Measurements from ENCODE around the gene ALDH8A1.
A peak's percentile ranks its signal among the peaks of the same experiment; 100 is the strongest.
"Not testable (repeated sequence)": the region's sequence is repeated elsewhere in the genome, so short reads cannot be mapped to it uniquely, and the experiment has no call there.

ALDH8A1 gene

DNA sequence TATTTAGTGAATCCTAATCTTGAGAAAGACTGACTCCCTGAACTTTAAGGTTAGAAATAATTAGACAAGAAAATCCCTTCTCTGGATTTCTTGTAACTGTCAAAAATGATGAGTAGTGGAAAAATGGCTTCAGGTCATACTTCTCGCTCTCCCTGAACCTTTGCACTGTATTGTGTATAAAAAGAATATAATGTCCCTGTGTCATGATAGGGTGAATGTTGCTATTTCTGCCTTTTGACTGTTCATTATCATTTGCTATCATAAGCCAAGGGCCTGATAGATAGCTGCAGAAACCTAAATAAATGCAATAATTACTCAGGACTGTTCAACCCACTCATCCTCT is 39.3 kb downstream of the ALDH8A1 start:
- no peak for DNase-seq (ENCODE audit: low spot score)

DNA sequence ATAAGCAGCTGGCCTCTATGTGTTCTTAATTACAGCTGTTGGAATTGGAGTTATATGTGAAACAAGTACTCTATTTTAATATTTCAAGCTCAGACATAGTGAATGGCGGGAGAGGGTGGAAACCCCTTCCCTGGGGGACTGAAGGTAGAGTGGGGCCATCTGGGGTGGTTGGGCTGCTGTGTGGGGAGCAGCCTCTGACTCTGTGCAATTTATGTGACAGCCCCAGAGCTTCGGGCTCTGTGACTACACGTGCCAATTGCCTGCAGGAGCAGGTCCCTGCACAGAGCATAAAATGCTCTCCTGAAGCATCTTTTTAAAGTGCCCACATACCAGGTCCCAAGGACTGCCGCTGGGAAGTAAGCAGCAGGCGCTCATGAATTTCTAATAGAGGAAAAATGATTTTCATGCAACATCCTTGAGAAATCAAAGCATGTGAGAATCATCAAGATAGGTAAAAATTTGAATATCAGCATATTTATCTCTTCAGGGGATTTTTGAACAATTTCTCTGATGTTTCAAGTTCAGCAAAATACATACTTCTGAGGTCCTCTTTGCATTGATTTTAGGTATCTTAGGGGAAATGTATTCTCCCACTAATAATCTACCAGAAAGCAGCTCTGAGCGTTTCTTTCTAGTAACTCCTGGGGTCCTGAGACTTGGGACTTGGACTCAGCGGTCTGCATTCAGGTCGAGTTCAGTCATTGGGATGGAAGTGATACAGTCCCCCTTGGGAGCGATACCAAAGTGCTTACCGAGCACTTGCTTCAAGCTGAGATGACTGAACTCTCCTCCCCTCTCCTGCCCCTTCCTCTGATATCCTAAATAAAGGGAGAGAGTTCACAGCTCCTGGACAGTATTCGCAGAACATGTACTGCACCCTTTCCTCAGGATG is 40.0 kb downstream of the ALDH8A1 start:
- DNase-seq (ENCODE audit: low spot score): no peak

DNA sequence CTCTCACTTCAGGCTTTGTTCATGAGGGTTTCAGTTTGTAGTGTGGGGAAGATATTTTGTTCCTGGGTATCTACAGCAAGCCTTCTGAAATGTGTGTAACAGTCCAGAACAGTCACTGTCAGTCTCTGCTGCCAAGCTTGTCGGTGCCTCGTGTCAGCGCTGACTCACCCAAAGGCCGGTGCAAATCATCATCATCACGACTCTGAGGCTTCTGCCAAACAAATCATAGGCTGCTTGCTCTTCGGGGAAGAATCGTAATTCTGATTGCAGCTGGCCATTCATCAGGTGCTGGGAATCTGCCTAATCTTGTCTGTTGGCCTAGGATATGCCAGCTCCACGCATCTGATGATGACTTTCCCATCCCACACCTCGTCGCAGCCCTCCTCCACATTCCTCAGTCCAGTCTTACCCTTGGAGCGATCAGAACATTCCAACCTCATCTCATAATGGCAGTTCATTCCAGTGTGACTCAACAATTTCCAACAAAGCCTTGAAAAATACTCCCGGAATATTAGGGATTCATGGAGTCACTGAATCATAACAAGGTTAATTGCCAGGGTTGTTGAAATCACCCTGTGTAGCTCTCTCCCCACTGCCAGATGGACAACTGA is 40.9 kb downstream of the ALDH8A1 start:
- DNase-seq (ENCODE audit: low spot score): no peak

DNA sequence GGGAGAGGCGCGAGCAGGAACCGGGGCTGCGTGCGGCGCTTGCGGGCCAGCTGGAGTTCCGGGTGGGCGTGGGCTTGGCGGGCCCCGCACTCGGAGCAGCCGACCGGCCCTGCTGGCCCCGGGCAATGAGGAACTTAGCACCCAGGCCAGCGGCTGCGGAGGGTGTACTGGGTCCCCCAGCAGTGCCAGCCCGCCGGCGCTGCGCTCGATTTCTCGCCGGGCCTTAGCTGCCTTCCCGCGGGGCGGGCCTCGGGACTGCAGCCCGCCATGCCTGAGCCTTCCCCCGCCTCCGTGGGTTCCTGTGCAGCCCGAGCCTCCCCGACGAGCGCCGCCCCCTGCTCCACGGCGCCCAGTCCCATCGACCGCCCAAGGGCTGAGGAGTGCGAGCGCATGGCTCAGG is 45.2 kb downstream of the ALDH8A1 start:
- not testable (repeated sequence) for DNase-seq (ENCODE audit: low spot score)

DNA sequence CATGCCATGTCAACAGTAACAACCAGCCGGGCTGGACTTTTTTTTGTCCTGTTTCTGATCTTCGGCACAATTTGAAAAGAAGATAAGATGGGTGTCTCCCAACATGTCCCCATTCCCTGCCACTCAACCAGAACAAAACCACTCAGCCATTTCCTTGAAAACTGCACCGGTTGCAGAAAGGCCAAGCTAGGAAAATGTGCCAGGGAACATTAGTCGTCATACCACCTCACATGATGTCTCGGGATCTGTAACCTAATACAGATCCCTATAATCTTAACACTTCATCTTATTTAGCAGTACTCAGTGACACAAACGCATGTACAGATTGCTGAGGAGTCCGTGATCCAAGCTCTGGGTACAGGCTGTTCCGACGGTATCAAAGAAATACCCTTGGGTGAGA is 46.5 kb downstream of the ALDH8A1 start:
- no peak for DNase-seq (ENCODE audit: low spot score)

DNA sequence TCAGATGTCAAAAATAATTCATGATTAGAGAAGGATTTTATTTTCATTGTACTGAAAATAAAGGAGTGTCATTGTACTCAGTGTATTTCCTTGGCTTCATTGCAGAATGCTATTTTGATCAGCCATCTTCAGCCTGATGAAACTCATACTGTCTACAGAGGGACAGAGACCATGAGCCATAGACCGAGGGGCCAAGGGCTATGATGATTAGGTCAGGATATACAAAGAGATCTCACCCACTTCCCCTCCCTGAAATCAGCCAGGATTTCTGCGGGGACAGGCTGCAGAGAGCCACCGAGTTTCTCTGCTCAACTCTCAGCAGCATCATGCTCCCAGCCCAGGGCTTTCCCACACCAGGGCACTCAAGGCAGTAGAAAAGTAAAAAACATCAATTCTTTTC is 47.0 kb downstream of the ALDH8A1 start:
- no peak for DNase-seq (ENCODE audit: low spot score)

DNA sequence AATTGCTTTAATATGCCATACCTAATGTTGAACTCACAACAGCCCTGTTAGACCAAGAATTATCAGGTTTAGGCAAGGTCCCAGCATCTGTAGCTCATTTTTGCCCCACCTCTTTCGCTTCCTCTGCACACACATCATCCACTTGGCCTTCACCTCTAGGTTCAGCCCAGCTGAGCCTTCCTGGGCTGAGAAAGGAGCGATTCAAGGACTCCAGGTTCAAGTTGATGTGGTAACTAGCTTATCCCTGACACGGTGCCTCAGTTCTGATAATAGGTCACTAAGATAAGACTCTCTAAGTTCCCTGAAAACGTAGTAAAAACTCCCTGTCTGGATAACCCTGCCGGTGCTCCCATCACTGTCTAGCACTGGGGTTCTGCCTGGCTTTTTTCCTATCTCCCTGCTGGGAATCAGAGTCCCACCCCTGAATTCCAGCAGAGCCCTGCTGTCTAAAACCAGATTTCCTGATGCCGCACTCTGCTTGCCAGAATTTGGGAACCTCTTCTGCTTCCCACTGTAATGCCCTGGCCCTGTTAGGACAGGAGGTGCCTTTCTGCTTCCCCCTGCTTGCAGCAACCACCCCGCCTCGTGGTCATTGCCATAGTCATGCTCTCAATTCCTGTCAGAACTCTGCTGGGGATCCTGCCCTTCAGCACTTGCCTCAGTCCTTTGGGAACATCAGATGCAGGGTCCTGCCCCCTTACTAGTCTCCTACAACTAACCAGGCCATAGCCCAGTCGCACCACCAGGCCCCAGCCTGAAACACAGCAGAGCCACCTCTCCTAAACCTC is 47.6 kb downstream of the ALDH8A1 start:
- DNase-seq (ENCODE audit: low spot score): no peak

DNA sequence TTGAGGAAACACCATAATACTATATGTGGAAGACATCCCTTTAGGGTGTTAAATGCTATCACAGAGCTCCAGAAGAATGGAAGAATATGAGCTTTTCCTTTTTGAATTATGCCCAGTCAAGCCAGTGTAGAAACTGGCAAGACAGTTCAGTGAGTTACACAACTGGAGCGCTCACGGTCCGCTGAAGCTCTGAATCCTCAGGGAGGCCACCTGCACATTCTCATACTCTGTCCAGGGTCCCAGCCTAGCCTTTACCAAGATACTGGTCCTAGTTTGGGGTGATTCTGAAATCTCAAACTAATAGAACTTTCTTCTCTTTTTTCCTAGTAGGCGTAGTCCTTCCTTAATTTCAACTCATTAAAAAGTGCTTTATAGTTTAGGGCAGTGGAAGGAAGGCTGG is 51.3 kb downstream of the ALDH8A1 start:
- no peak for DNase-seq (ENCODE audit: low spot score)

DNA sequence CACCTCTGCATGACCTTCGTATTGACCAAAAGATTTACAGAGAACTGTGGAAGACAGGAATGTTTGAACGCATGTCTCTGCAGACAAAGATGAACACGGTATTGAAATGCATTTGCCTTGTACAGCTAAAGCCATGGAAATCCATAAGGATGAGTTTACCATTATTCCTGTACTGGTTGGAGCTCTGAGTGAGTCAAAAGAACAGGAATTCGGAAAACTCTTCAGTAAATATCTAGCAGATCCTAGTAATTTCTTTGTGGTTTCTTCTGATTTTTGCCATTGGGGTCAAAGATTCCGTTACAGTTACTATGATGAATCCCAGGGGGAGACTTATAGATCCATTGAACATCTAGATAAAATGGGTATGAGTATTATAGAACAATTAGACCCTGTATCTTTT is 51.7 kb downstream of the ALDH8A1 start:
- DNase-seq (ENCODE audit: low spot score): not testable (repeated sequence)

DNA sequence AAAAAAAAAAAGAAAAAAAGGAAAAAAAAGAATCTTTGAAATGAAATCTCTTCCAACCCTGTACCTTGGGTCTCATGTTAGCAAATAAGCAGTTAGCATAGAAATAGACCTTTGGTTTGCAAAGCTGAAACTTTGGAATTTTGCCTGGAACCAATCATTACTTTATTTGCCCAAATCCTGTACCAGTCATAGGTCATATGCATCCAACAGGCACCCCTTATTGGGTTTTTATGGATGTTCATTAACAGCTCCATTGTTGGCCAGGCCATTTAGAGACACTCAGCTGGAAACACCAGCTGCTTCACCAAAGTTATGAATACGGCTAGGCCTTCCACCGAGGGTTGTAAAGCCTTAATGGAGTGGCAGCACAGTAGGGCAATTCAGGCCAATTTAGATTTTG is 53.0 kb downstream of the ALDH8A1 start:
- DNase-seq (ENCODE audit: low spot score): no peak

DNA sequence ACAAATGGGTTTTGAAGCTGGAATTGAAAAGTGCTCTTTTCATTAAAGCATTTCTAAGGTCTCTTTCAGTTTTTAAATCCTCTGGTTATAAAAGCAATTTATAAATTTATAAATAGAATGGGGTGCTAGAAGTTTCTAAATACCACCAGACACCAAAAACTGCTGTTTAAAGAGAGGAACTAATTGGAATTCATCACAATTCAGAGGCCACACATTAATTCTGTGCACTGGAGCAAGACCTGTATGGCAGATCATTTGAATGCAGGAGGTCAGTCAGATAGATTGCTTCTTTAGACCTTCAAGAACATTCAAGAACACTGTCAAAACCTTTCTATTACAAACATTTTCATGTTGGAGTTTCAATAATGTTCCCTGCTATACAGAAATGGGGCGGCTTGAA is 55.1 kb downstream of the ALDH8A1 start:
- DNase-seq (ENCODE audit: low spot score): no peak

DNA sequence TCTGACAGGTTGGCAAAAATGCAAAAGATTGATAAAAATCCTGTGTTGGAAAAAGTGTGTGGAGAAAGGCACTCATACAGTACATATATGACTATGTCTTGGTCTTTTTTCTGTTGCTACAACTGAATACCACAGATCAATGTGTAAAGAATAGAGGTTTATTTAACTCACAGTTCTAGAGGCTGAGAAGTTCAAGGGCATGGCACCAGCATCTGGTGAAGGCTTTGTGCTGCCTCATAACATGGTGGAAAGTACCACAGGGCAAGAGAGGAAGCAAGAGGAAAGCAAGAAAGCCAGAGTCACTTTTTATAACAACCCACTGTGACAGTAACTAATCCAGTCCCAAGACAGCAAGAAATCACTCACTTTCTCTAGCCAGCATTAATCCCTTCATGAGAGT is 57.5 kb downstream of the ALDH8A1 start:
- DNase-seq (ENCODE audit: low spot score): no peak

DNA sequence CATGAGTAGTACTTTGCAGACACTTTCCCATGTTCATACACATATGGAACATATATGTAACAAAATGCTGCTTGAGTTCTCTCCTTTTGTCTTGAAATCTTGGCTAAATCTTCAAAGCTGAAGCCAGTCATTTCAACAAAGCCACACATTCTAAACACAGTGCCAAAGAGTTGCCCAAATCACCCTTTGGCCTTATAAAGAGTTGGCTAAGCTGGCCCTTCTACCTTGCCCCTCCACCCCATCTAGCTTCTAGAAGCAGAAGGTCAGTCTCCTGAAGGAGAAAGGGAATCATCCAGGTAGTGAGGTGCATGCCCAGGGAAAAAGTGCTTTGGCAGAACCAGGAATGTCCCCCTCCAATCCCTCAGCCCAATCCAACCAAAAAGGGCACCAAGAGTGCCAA is 58.3 kb downstream of the ALDH8A1 start:
- DNase-seq (ENCODE audit: low spot score): no peak

DNA sequence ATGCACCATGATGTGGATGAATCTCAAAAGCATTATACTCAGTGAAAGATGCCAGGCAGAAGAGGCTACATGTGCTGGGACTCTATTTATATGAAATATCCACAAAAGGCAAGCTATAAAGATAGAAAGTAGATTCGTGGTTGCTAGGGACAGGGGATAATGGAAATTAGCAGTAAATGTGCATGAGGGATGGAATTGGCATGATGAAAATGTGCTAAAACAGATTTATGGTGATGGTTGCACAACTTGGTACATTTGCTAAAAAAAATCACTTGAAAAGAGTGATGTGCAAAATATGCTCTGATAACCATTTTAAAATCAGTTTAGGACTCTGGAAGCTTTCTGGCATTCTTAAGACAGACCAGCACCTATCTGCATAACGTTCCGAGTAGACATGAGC is 61.6 kb downstream of the ALDH8A1 start:
- DNase-seq (ENCODE audit: low spot score): no peak

DNA sequence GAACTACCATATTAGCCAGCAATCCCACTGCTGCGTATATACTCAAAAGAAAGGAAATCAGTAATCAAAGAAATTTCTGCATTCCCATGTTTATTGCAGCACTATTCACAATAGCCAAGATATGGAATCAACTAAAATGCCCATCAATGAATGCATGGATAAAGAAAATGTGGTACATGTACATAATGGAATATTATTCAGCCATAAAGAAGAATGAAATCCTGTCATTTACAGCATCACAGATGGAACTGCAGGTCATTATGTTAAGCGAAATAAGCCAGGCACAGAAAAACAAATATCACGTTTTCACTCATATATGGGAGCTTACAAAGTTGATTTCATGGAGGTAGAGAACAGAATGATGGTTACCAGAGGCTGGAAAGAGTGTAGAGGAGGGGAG is 65.1 kb downstream of the ALDH8A1 start:
- no peak for DNase-seq (ENCODE audit: low spot score)

DNA sequence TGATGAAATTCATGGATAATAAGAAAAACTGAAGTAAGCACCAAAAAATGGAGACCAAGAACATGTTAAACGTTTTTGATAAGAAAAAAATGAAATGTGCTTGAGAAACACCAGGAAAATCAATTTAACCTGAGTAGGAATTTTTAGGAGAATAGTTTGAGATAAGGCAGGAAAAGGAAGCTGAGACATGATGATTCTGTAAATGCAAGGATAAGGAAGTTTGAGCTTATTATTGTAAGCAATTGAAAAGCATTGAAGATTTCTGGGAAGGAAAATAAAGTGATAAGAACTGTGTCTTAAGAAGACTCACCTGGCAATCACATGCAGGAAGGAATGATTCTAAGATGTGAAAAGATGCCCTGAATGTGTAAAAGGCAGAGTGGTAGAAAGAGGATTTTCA is 66.6 kb downstream of the ALDH8A1 start:
- DNase-seq (ENCODE audit: low spot score): no peak

DNA sequence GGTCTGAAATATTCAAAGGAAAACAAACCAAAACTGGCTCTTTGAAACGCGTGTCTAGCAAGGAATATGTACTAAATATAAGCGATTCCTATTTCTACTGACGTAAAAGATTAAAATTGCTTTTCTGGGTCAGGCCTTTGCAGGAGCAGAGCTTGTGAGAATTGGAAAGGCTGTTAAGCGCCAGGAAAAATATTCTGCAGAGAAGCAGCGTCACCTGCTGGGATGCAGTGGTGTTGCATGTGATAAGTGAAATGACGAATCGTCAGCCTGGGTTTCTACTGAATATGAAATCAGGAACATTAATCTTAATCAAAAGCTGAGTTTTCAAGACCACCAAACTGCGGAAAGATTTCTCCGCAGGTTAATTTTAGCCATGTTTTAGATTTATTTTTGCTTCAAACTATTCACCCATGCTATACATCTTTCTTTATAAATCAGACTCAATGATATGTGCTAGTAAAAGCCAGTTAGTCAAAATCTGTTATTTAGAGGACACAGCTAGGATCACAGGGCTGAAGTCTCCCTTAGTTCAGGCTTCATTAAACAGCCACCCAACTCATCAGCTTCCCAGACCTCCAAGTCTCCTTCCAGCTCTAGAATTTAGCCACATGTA is 67.4 kb downstream of the ALDH8A1 start:
- DNase-seq (ENCODE audit: low spot score): peak; percentile 74

DNA sequence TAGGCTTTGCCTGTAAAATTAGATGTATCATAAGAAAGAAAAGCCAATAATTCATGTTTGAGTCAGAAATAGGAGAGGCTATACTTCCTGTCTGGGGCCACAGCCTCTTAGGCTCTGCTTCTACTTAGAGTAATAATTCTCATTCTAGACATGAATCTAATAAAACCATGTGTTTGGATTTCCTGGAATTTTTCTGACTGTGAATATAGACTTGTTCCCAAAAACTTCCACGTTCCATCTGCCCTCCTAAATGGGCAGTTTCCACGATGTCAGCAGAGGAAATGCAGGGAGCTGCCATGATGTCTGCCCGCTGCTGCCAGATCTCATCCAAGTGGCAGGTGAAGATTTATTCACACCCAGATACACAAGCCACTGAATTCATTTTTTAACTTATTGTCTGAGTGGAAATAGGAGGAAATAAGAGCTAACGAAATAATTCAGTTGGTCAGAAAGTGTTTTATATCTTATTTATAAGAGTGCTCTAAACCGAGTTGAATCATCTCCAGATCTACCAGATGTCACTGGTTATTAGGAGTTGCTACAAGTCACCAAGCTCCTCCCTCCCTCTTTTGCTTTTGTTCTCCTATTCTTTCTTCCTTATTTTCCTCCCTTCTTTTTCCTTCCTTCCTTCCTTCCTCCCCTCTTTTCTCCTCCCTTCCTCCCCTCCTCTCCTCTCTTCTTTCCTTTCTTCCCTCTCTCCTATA is 69.3 kb downstream of the ALDH8A1 start:
- DNase-seq (ENCODE audit: low spot score): no peak

DNA sequence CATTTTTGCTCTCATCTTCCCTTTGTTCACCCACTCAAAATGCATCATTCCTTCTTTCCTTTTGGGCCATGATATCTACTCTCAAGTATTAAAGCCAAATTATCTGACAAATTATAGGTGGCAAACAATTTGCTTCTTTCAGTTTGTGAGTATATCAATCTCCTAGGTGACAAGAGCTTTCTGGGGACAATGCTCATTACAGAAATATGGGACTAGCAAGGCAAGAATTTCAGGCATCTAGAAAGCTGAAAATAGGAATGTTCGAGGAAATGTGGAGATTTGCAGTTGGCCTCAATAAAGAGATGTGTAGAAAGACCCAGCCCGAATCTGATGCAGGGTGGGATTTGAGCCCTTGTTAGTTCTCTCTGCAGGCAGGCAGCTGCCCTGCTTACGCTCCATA is 71.8 kb downstream of the ALDH8A1 start:
- no peak for DNase-seq (ENCODE audit: low spot score)

DNA sequence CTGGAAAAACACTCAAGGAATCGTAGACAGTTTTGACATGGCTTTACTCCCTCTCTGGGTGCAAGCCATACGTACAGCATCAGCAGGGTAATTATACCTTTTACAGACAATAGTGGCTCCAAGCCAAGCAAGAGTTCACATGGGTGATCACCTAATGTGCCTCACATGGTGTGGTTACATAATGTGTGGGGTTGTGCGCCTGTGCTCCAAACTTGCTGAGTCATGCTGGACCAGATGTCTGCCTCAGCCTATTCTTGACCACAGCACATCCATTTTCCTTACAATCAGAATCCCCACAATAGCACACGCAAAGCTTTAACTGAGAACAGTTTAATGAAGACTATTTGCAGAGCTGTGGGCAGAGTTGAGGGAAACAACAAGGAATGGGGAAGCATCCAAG is 74.5 kb downstream of the ALDH8A1 start:
- DNase-seq (ENCODE audit: low spot score): no peak

DNA sequence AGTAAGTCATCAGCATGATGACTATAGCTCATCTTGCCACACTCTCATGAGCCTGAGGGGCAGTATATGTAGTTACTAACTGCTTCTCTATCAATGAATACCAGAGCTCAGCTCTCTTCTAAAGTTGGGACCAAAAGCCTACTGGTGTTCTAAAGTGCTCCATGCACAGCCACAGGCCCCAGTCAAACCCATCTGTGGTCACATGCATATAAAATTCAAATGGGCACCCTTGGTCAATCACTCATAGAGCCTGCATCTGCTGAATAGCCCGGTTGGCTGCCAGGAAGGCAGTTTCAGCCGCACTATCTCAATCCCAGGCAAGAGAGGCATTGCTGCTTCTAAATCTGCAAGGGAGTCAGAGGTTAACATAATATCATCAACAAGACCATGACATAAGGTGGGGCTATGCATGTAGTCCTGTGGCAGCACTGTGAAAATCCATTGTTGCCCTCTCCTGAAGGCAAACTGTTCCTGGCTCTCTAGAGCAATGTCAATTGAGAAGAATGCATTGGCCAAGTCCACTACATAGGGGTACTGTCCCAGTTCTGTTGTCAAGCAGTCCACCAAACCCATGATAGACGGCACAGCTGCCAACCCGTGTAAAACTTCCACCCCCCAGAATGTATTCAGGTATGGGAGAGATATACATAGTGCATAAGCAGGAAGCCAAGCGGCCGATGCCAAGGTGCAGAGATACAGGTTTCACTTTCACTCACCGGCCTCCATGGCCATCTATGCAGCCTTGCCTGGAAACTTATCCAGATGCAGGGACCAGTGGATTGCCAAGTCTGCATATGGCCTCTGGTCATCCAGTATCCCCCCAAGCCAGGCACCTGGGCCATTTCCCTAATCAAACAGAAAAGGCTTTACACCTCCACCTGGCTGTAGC is 76.2 kb downstream of the ALDH8A1 start:
- DNase-seq (ENCODE audit: low spot score): no peak
